Fibroblast of lung (primary cell): ENCODE measurements around the gene CCDC7.

Source experiments
- CTCF ChIP-seq, 2 donors: IDR thresholded peaks in 1 of 2; conservative IDR thresholded peaks in 1 of 2; 1 replicate in 1 of 2; 2 replicates in 1 of 2; pipeline ENCODE4 v1.5.1; 2011 to 2012; ENCODE audit warnings: low read length in 2 of 2, control low read depth in 1 of 2, inconsistent platforms in 1 of 2, low read depth in 1 of 2, mild to moderate bottlenecking in 1 of 2
- EZH2 ChIP-seq: IDR thresholded peaks from 2 replicates; pipeline ENCODE4 v1.5.1; 2012; ENCODE audit warnings: low read length, control low read depth, mild to moderate bottlenecking; ENCODE audit errors: missing control alignments

- TF ChIP-seq CTCF (conservative IDR thresholded peaks at IDR 0.05 in 1 of 2, IDR thresholded peaks at IDR 0.05 in 1 of 2; ENCODE audit: low read depth in 1 of 2, low read length in 2 of 2) (no peak), EZH2 (no peak)
Measured at GRCh38 chr10:32446536-32447406, 831 bp downstream of the CCDC7 start.
